IPS-15b (cell line): ENCODE measurements around the gene ISY1.
"Not testable (repeated sequence)": the region's sequence is repeated elsewhere in the genome, so short reads cannot be mapped to it uniquely, and the experiment has no call there.

ENCODE experiments used
- H3K27me3 ChIP-seq: one replicate; pipeline ENCODE4 v1.6.1; 2013; ENCODE audit warnings: low read length; ENCODE audit not compliant: control insufficient read depth, insufficient read depth
- H3K36me3 ChIP-seq: one replicate; pipeline ENCODE4 v1.6.1; 2013; ENCODE audit warnings: low read length; ENCODE audit not compliant: control insufficient read depth, insufficient read depth
- H3K4me1 ChIP-seq: one replicate; pipeline ENCODE4 v1.6.1; 2013; ENCODE audit warnings: mild to moderate bottlenecking, low read length; ENCODE audit not compliant: control insufficient read depth, insufficient read depth
- H3K4me3 ChIP-seq: one replicate; pipeline ENCODE4 v1.5.1; 2013; ENCODE audit warnings: low read depth, low read length
- H3K9ac ChIP-seq: one replicate; pipeline ENCODE4 v1.6.1; 2013; ENCODE audit warnings: low read depth, mild to moderate bottlenecking, low read length
- H3K9me3 ChIP-seq: one replicate; pipeline ENCODE4 v1.6.1; 2013; ENCODE audit warnings: mild to moderate bottlenecking, low read length; ENCODE audit not compliant: control insufficient read depth, insufficient read depth

Gene ISY1

GRCh38 chr3:129164500-129164899 lies 3.6 kb upstream of the ISY1 start:
- Histone ChIP-seq H3K9me3 (no peaks in the 10 kb centered on the region), H3K27me3 (no peaks in the 10 kb centered on the region), H3K4me3 (no peak overlapping the region), H3K9ac (no peak overlapping the region), H3K4me1 (peaks cover 5% of the 10 kb centered on the region), H3K36me3 (peaks cover 7% of the 10 kb centered on the region)

DNA sequence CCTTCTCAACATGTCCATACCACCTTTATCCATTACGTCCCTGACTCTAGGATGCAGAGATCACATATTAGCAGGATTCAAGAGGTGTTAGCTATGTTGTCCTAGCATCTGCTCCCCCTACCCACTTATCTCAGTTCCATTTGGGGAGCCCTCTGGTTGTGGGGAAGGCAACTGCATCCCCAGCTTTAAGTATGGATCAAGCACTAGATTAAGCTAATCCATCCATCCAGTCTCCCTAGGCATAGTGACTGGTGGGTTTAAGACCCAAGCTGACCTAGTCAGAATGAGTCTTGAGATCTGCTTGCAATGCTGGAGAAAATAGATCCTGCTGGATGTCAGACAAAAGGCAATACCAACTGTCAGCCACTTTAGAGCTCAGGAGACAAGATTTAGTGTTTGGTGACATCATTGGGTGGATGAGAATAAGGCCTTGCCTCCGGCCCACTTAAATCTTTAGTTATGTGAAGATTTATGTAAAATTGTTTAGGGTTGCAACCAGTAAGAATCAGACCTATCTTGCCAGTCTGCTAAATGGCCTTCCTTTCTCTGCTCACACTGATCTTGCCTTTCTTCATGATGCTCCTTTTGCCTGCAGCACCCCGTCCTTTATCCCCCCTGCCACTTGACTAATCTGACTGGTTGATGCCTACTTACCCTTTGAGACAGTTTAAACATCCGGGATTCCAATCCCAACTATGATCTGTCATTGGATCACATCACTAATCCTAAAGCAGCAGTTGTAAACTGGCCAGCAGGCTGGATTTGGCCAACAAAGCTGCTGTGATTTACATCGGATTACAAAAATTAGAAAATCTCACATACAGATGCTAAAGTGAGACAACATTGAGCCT lies 2.1 kb upstream of the ISY1 start:
- Histone ChIP-seq H3K36me3 (peaks cover 7% of the 10 kb centered on the region), H3K9ac (no peak overlapping the region), H3K9me3 (no peaks in the 10 kb centered on the region), H3K4me3 (peak overlapping the region; percentile 87), H3K27me3 (no peaks in the 10 kb centered on the region), H3K4me1 (peaks cover 5% of the 10 kb centered on the region)

- Histone ChIP-seq H3K9ac (peak overlapping the region; percentile 96), H3K36me3 (peaks cover 4% of the 10 kb centered on the region), H3K4me3 (peak overlapping the region; percentile 87), H3K27me3 (no peaks in the 10 kb centered on the region), H3K9me3 (no peaks in the 10 kb centered on the region), H3K4me1 (peaks cover 5% of the 10 kb centered on the region)
Measured at GRCh38 chr3:129161860-129162271, 1.0 kb upstream of the ISY1 start.

DNA sequence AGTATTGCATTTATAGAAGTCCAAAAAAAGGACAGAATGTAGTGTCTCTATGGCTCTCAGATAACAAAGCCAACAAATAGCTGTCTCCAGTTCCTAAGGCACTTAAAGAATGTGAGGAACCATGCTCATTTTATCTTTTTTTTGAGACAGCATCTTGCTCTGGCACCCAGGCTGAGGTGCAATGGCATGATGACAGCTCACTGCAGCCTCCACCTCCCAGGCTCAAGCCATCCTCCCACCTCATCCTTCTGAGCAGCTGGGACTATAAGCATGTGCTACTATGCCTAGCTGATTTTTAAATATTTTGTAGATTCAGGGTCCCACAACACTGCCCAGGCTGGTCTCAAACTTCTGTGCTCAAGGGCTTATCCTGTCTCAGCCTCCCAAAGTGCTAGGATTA lies 16.1 kb downstream of the ISY1 start:
- Histone ChIP-seq H3K9ac (no peak overlapping the region), H3K4me1 (no peaks in the 10 kb centered on the region), H3K9me3 (no peaks in the 10 kb centered on the region), H3K4me3 (no peak overlapping the region), H3K27me3 (no peaks in the 10 kb centered on the region), H3K36me3 (peaks cover 9% of the 10 kb centered on the region)

GRCh38 chr3:129141011-129141410 lies 19.9 kb downstream of the ISY1 start:
- not testable (repeated sequence) for H3K4me3 ChIP-seq, H3K9ac ChIP-seq, H3K36me3 ChIP-seq, H3K27me3 ChIP-seq, H3K4me1 ChIP-seq, H3K9me3 ChIP-seq

- H3K9me3 ChIP-seq: no peaks in the 10 kb centered on the region
- H3K4me1 ChIP-seq: no peaks in the 10 kb centered on the region
- peaks cover 4% of the 10 kb centered on the region for H3K36me3 ChIP-seq
Measured at GRCh38 chr3:129139911-129140310, 21.0 kb downstream of the ISY1 start.

GRCh38 chr3:129136275-129136674 lies 24.6 kb downstream of the ISY1 start:
- H3K4me3 ChIP-seq, H3K27me3 ChIP-seq, H3K4me1 ChIP-seq, H3K9ac ChIP-seq, H3K9me3 ChIP-seq: not testable (repeated sequence)
- peaks cover 12% of the 10 kb centered on the region for H3K36me3 ChIP-seq

More at GRCh38 chr3:129139911-129140310, 21.0 kb downstream of the ISY1 start:
- Histone ChIP-seq H3K4me3 (no peak overlapping the region), H3K9ac (no peak overlapping the region), H3K27me3 (no peaks in the 10 kb centered on the region)

- Histone ChIP-seq H3K4me1 (no peaks in the 10 kb centered on the region), H3K9me3 (no peaks in the 10 kb centered on the region), H3K27me3 (no peaks in the 10 kb centered on the region), H3K9ac (no peak overlapping the region), H3K36me3 (peaks cover 24% of the 10 kb centered on the region), H3K4me3 (no peak overlapping the region)
Measured at GRCh38 chr3:129132097-129132866, 28.6 kb downstream of the ISY1 start.

GRCh38 chr3:129131465-129132088 lies 29.3 kb downstream of the ISY1 start:
- H3K36me3 ChIP-seq: peaks cover 24% of the 10 kb centered on the region
- H3K27me3 ChIP-seq: no peaks in the 10 kb centered on the region

DNA sequence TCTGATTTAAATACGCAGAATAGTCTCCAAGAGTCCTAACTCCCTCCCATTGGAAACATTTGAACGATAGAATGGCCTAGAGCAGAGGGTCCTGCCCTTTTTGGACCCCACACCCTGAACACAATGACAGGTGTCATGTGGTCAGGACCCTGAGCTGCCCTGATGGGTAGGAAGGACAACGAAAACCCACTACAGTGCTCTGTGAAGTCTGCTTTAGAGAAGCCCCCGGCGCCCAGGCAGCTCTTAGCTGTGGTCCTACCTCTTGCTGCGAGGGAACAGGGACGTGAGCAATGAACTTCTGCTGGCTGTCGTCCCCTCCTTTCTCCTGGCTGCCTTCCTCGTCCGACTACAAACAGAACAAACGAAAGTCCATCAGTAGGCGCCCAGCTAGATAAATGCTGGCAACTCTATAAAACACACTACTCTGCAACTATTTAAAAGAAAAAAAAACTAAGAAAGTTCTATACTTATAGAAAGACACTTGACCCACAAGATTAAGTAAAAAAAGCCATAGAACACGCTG lies 30.5 kb downstream of the ISY1 start:
- Histone ChIP-seq H3K27me3 (no peaks in the 10 kb centered on the region), H3K4me3 (no peak overlapping the region), H3K36me3 (peaks cover 24% of the 10 kb centered on the region), H3K9ac (no peak overlapping the region), H3K9me3 (no peaks in the 10 kb centered on the region), H3K4me1 (no peaks in the 10 kb centered on the region)

More at GRCh38 chr3:129131465-129132088, 29.3 kb downstream of the ISY1 start:
- Histone ChIP-seq H3K9me3 (no peaks in the 10 kb centered on the region), H3K4me3 (no peak overlapping the region), H3K4me1 (no peaks in the 10 kb centered on the region), H3K9ac (no peak overlapping the region)

GRCh38 chr3:129128357-129129155 lies 32.3 kb downstream of the ISY1 start:
- Histone ChIP-seq H3K36me3 (peaks cover 19% of the 10 kb centered on the region), H3K9ac (no peak overlapping the region), H3K4me3 (no peak overlapping the region), H3K9me3 (no peaks in the 10 kb centered on the region), H3K4me1 (no peaks in the 10 kb centered on the region), H3K27me3 (no peaks in the 10 kb centered on the region)
